Esophagus (tissue), 2 donors: ENCODE results near the gene GK. TPM values are rescaled to one million over a fixed set of nuclear protein-coding genes. Genes with fewer than 3 reads are reported as not detected.
"Not testable (repeated sequence)": the region's sequence is repeated elsewhere in the genome, so short reads cannot be mapped to it uniquely, and the experiment has no call there.

Source experiments
- H3K27ac ChIP-seq, 2 donors: one replicate each; pipeline ENCODE4 v1.5.1; 2013; ENCODE audit warnings: low read depth in 2 of 2, mild to moderate bottlenecking in 2 of 2, inconsistent platforms in 1 of 2, low read length in 1 of 2, moderate library complexity in 1 of 2
- H3K27me3 ChIP-seq, 2 donors: one replicate each; pipeline ENCODE4 v1.6.1; 2013; ENCODE audit warnings: low read length in 2 of 2, control low read depth in 1 of 2, mild to moderate bottlenecking in 1 of 2; ENCODE audit not compliant: insufficient read depth in 2 of 2, control insufficient read depth in 1 of 2
- H3K36me3 ChIP-seq, 2 donors: one replicate each; pipeline ENCODE4 v1.6.1; 2013; ENCODE audit warnings: low read length in 1 of 2; ENCODE audit not compliant: control insufficient read depth in 2 of 2, insufficient read depth in 2 of 2
- H3K4me1 ChIP-seq, 2 donors: one replicate each; pipeline ENCODE4 v1.6.1; 2013; ENCODE audit warnings: low read length in 1 of 2; ENCODE audit not compliant: control insufficient read depth in 2 of 2, insufficient read depth in 2 of 2
- H3K4me3 ChIP-seq, 2 donors: one replicate each; pipeline ENCODE4 v1.5.1; 2013; ENCODE audit warnings: low read length in 2 of 2, mild to moderate bottlenecking in 2 of 2, low read depth in 1 of 2, moderate library complexity in 1 of 2
- H3K9me3 ChIP-seq, 2 donors: one replicate each; pipeline ENCODE4 v1.6.1; 2013; ENCODE audit warnings: mild to moderate bottlenecking in 2 of 2, low read depth in 1 of 2, low read length in 1 of 2, moderate library complexity in 1 of 2; ENCODE audit not compliant: control insufficient read depth in 2 of 2, insufficient read depth in 1 of 2
- WGBS, 2 donors: extraction: QIAGEN DNeasy Blood & Tissue Kit; methylation state at CpG; one replicate each; pipeline ENCODE4 v1.1.7; 2013; 5-methylcytosine and 5-hydroxymethylcytosine counted together
- polyA plus RNA-seq, 2 donors: library from polyadenylated mRNA; stranded (reverse); fragments of 200-250 nt; gene quantifications; one replicate each; pipeline ENCODE4 v1.2.3, GENCODE V29; 2013
- donor health status: healthy with polysubstance abuse.
- donor health status: Bipolar disorder and iron deficiency.

The GK gene
- polyA plus RNA-seq, 2 donors = 3.4 to 6.9 TPM

DNA sequence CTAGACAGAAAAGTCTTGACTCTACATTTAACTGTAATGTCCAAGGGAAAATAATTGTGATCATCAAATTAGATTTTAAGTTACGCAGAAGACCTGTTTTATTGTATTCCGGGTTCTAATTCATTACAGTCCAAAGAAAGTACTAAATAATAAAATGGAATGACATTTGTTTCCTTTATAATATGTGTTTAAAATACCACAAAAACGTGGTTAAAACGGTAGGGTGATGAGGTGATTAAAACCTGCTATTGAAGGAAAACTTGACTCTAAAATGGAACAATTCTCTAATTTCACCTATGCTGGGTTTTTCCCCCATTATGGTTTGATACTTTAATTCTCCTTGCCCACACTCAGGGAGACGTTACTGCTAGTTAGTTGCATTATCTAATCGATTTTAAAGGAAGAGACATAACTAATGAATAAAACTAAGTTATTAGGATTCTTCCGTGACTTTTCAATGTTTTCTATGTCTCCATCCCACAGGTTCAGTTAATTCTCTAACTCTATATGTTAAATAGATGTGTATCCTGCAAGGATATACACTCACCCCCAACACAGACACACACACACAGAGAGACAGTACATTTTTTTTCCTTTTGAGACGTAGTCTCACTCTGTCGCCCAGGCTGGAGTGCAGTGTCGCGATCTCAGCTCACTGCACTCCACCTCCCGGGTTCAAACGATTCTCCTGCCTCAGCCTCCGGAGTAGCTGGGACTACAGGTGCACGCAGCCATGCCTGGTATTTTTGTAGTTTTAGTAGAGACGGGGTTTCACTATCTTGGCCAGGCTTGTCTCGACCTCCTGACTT lies 80.8 kb downstream of the GK start:
- no peaks in the 10 kb centered on the region for H3K9me3 ChIP-seq
- no peak overlapping the region for H3K4me3 ChIP-seq
- no peaks in the 10 kb centered on the region for H3K4me1 ChIP-seq
- 68 to 78% methylated on average over 17 of the region's 17 CpGs for WGBS, 2 donors
- H3K36me3 ChIP-seq = no peaks in the 10 kb centered on the region
- no peaks in the 10 kb centered on the region for H3K27me3 ChIP-seq
- H3K27ac ChIP-seq = no peak overlapping the region

DNA sequence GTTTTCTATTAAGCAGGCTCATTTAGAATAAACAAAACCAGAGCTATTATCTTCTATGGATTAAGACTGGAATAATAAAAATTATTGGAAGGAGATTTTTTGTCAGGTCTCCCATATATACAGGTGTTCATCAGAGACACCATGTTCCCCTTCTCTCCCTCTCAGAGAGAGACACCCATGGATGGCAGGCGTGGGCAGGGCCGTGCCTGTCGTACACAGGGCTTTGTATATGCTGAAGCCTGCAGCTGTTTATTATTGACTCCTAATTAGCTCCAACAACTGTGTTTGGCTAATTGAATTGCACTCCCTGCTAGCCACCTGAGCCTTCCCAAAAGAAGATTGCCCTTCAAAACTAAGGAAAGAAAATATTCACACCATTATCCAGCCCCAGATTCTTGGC lies 81.6 kb downstream of the GK start:
- Histone ChIP-seq H3K4me1 (no peaks in the 10 kb centered on the region), H3K27me3 (no peaks in the 10 kb centered on the region), H3K27ac (no peak overlapping the region), H3K9me3 (no peaks in the 10 kb centered on the region), H3K4me3 (no peak overlapping the region), H3K36me3 (no peaks in the 10 kb centered on the region)
- WGBS, 2 donors = 68 to 71% methylated on average over 3 of the region's 3 CpGs

DNA sequence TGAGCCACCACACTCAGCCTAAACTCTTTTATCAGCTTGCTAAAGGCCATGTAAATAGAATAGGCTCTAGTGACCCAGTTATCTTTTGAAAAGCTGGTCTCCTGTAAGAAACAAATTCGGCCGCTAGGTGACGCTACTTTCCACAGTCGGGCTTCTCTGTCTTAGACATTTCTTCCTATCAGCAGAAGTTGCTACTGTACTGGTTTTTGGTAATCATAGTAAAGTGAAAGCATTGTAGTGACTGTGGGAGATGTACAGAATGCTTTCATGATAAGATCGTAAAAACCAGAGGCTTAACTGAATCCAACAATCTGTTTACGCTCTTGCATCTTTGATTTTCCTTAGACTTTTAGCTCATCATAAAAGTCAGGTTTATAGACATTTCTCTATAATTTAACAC lies 82.6 kb downstream of the GK start:
- H3K4me3 ChIP-seq = no peak overlapping the region
- H3K4me1 ChIP-seq = no peaks in the 10 kb centered on the region
- H3K27ac ChIP-seq = no peak overlapping the region
- WGBS, 2 donors = 15% methylated on average over 6 of the region's 6 CpGs
- H3K36me3 ChIP-seq = no peaks in the 10 kb centered on the region
- no peaks in the 10 kb centered on the region for H3K9me3 ChIP-seq
- H3K27me3 ChIP-seq = no peaks in the 10 kb centered on the region

DNA sequence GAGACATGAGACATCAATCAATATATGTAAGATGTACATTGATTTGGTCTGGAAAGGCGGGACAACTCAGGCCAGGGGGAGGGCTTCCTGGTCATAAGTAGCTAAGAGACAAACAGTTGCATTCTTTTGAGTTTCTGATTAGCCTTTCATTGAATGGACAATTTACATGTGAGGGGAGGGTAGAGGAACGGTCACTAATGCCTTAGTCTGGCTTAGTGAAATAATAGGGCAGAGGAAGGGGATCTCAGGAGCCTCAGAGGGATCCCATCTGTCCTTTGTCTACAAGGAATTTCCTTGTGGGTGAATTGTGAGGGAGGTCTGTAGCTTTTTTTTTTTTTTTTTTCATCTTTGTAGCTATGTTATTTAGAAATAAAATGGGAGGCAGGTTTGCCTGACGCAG lies 88.3 kb downstream of the GK start:
- peaks cover 0 to 2% of the 10 kb centered on the region in 2 donors for H3K9me3 ChIP-seq
- H3K36me3 ChIP-seq = no peaks in the 10 kb centered on the region
- no peak overlapping the region for H3K27ac ChIP-seq
- peaks cover 0 to 3% of the 10 kb centered on the region in 2 donors for H3K27me3 ChIP-seq
- no peaks in the 10 kb centered on the region for H3K4me1 ChIP-seq
- 59 to 66% methylated on average over 3 of the region's 3 CpGs for WGBS, 2 donors
- H3K4me3 ChIP-seq = no peak overlapping the region

DNA sequence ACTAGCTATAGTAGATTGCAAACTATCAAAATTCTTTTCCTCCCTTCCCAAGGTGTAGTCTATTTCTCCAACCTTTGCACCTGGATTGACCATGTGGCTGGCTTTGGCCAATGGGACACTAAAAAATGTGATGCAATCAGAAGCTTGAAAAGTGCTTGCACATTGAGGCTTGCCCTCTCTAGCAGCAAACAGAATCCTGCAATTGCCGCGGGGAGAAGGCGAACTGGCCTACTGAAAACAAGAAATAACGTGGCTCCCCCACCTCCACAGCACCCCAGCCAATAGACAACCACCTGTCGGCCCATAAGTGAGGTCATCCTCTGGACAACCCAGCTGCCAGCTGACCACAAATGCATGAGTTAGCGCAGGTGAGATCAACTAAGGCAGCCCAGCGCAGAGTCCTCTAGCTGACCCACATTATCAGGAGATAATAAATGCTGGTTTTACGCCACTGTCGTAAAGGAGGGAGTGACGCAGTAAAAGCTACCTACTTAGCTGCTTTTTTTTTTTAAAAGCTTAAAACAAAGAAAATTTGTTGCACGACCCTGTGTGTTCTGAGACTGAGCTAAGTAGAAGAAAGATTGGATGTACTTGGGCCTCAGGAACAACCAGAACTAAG lies 95.2 kb downstream of the GK start:
- H3K9me3 ChIP-seq = peaks cover 0 to 2% of the 10 kb centered on the region in 2 donors
- 84 to 94% methylated on average over 11 of the region's 11 CpGs for WGBS, 2 donors
- peaks cover 0 to 3% of the 10 kb centered on the region in 2 donors for H3K27me3 ChIP-seq
- no peaks in the 10 kb centered on the region for H3K4me1 ChIP-seq
- no peaks in the 10 kb centered on the region for H3K36me3 ChIP-seq
- no peak overlapping the region for H3K4me3 ChIP-seq
- H3K27ac ChIP-seq = no peak overlapping the region

DNA sequence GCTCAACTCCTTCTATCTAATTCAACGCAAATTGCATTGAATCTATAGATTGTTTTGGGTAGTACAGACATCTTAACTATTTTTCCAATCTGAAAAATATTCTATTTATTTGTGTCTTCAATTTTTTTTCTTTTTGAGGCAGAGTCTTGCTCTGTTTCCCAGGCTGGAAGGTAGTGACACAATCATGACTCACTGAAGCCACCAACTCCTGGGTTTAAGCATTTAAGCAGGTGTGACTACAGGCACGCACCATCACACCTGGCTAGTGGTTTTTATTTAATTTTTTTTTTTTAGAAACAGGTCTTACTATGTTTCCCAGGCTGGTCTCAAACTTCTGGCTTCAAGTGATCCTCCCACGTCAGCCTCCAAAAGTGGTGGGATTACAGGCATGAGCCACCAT lies 98.3 kb downstream of the GK start:
- no peak overlapping the region for H3K27ac ChIP-seq
- H3K4me1 ChIP-seq = no peaks in the 10 kb centered on the region
- H3K36me3 ChIP-seq = no peaks in the 10 kb centered on the region
- H3K9me3 ChIP-seq = peaks cover 0 to 3% of the 10 kb centered on the region in 2 donors
- no peak overlapping the region for H3K4me3 ChIP-seq
- no peaks in the 10 kb centered on the region for H3K27me3 ChIP-seq
- WGBS, 2 donors = 71 to 73% methylated on average over 3 of the region's 3 CpGs

DNA sequence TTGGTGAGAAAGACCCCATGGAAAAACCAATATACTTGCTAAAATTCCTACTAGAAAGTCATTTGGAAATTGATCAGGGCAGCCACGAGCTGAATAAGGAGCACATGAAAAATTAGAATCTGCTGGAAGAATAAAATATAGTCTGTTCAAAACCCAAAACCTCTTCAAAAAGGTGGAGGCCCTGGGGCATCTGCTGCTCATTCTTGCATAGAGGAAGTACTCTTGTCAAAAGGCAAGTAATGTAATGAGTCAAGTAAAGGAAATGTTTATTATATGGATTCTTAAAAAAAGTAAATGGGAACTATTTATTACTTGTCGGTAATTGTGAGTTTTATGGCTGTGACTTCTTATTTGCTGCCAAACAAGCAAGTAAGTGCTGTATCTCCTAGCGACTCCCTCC lies 109.5 kb downstream of the GK start:
- Histone ChIP-seq H3K4me1 (no peaks in the 10 kb centered on the region), H3K36me3 (no peaks in the 10 kb centered on the region), H3K27ac (no peak overlapping the region), H3K9me3 (no peaks in the 10 kb centered on the region), H3K4me3 (no peak overlapping the region), H3K27me3 (no peaks in the 10 kb centered on the region)
- 28 to 39% methylated on average over 3 of the region's 3 CpGs for WGBS, 2 donors

DNA sequence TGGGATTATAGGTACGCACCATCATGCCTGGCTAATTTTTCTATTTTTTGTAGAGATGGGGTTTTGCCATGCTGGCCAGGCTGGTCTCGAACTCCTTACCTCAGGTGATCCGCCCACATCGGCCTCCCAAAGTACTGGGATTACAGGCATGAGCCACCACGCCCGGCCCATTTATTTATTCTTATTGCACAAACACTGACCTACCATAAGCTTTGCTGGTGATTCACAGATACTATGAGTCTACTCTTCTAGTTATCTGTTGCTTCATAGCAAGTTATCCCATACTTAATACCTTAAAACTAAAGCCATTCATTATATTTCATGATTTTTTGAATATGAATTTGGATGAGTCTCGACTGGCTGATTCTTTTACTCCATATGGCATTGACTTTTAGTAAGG lies 120.5 kb downstream of the GK start:
- H3K36me3 ChIP-seq, H3K27ac ChIP-seq, H3K4me1 ChIP-seq, H3K27me3 ChIP-seq, H3K9me3 ChIP-seq, H3K4me3 ChIP-seq: not testable (repeated sequence)
- 86 to 90% methylated on average over 7 of the region's 7 CpGs for WGBS, 2 donors

DNA sequence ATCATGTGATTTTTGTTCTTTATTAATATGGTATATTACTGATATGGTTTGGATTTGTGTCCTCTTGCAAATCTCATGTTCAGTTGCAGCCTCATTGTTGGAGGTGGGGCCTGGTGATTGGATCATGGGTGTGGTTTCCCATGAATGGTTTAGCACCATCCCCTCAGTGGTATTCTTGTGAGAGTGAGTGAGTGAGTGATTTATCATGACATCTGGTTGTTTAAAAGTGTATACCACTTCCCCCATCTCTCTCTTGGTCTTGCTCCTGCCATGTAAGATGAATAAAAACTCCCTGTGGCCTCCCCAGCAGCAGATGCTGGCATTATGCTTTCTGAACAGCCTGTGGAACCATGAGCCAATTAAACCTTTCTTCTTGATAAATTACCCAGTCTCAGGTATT lies 124.4 kb downstream of the GK start:
- Histone ChIP-seq H3K4me3 (no peak overlapping the region), H3K27ac (no peak overlapping the region), H3K27me3 (no peaks in the 10 kb centered on the region), H3K9me3 (no peaks in the 10 kb centered on the region), H3K36me3 (no peaks in the 10 kb centered on the region), H3K4me1 (no peaks in the 10 kb centered on the region)

DNA sequence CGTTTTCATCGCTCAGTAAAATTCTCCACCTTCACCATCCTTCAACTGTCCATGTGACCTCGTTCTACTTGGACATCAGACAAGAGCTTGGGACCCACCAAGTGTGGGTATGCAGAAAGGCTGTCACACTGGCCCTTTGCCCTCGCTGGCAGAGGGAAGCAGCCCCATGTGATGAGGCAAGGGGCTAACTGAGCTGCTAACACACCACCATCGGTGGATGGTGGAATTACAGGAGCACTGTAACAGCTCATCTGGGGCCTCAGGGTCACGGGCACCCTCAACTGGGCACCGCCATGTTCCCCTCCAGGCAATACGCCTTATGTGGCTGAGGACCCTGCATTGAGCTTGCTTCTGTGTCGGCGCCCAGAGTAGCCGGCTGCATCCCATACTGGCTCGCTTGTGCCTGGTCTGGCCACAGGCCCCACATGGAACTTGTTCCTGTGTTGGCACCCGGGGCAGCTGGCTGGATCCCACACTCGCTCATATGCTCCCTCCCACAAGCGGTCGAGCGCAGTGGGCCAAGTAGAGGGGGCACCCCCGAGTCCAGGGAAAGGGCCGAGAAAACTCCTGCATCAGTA lies 126.3 kb downstream of the GK start:
- no peak overlapping the region for H3K27ac ChIP-seq
- H3K36me3 ChIP-seq = no peaks in the 10 kb centered on the region
- no peak overlapping the region for H3K4me3 ChIP-seq
- 90 to 92% methylated on average over 19 of the region's 19 CpGs for WGBS, 2 donors
- H3K27me3 ChIP-seq = no peaks in the 10 kb centered on the region
- no peaks in the 10 kb centered on the region for H3K4me1 ChIP-seq
- no peaks in the 10 kb centered on the region for H3K9me3 ChIP-seq
